DND-41 (cell line): Measurements from ENCODE around the gene SLC4A9.

Source experiments
- ATAC-seq: fragments of 200-7000 bp; cut with Tn5 transposase; 3 replicates; pipeline ENCODE4 v1.9.1; 2021; ENCODE audit warnings: low read depth; ENCODE audit not compliant: insufficient read depth
- DNase-seq: peaks from one replicate; pipeline ENCODE4 v3.0.0-alpha.2; 2020
- H2AFZ ChIP-seq: 2 replicates; pipeline ENCODE4 v1.6.0; 2012; ENCODE audit warnings: low read depth, low read length
- H3K27ac ChIP-seq: 2 replicates; pipeline ENCODE4 v1.5.1; 2012; ENCODE audit warnings: low read length, inconsistent platforms
- H3K27me3 ChIP-seq: fragments of 200-600 bp; sonication (generic); 2 replicates; pipeline ENCODE4 v1.6.0; 2012; ENCODE audit warnings: low read length, mild to moderate bottlenecking, inconsistent platforms; ENCODE audit not compliant: insufficient read depth, poor library complexity
- H3K36me3 ChIP-seq: 2 replicates; pipeline ENCODE4 v1.5.1; 2012; ENCODE audit warnings: low read length, inconsistent platforms; ENCODE audit not compliant: insufficient read depth
- H3K4me1 ChIP-seq: 2 replicates; pipeline ENCODE4 v1.5.1; 2012; ENCODE audit warnings: mild to moderate bottlenecking, low read length; ENCODE audit not compliant: insufficient read depth
- H3K4me2 ChIP-seq: 2 replicates; pipeline ENCODE4 v1.6.0; 2012; ENCODE audit warnings: mild to moderate bottlenecking, moderate library complexity, low read length, inconsistent platforms; ENCODE audit not compliant: insufficient read depth
- H3K4me3 ChIP-seq, 2 experiments: fragments of 200-600 bp in 1 of 2; shearing (Covaris generic) in 1 of 2; 2 replicates each; pipeline ENCODE4 v1.5.1; 2012 to 2016; ENCODE audit warnings: inconsistent platforms in 2 of 2, low read length in 2 of 2, mild to moderate bottlenecking in 2 of 2, low read depth in 1 of 2, moderate library complexity in 1 of 2
- H3K79me2 ChIP-seq: 2 replicates; pipeline ENCODE4 v1.6.0; 2012; ENCODE audit warnings: low read length, inconsistent platforms; ENCODE audit not compliant: insufficient read depth
- H3K9ac ChIP-seq: 2 replicates; pipeline ENCODE4 v1.6.0; 2012; ENCODE audit warnings: low read depth, mild to moderate bottlenecking, inconsistent platforms, low read length, moderate library complexity
- H3K9me3 ChIP-seq: 2 replicates; pipeline ENCODE4 v1.5.1; 2012; ENCODE audit warnings: low read length, moderate library complexity, mild to moderate bottlenecking, inconsistent platforms; ENCODE audit not compliant: insufficient read depth, severe bottlenecking
- H4K20me1 ChIP-seq: 2 replicates; pipeline ENCODE4 v1.6.0; 2012; ENCODE audit warnings: low read length; ENCODE audit not compliant: insufficient read depth
- CTCF ChIP-seq: IDR thresholded peaks from 2 replicates; pipeline ENCODE4 v1.5.1; 2012; ENCODE audit warnings: borderline replicate concordance, low read length, moderate library complexity, mild to moderate bottlenecking; ENCODE audit not compliant: poor library complexity, severe bottlenecking; ENCODE audit errors: extremely low read depth
- EZH2 ChIP-seq: IDR thresholded peaks from 3 replicates; pipeline ENCODE4 v1.6.1; 2012; ENCODE audit warnings: borderline replicate concordance, low read depth, mild to moderate bottlenecking, moderate library complexity, low read length, inconsistent platforms; ENCODE audit not compliant: severe bottlenecking

SLC4A9 gene

GRCh38 chr5:140318792-140319191, 41.2 kb upstream of the SLC4A9 start:
- H3K27ac ChIP-seq, result no peak overlapping the region
- H3K4me1 ChIP-seq, result no peaks in the 10 kb centered on the region
- no peaks in the 10 kb centered on the region for H3K36me3 ChIP-seq
- ATAC-seq (no peak), DNase-seq (no peak)
- H3K9ac ChIP-seq, result no peak overlapping the region
- H3K9me3 ChIP-seq, result no peaks in the 10 kb centered on the region
- no peaks in the 10 kb centered on the region for H3K27me3 ChIP-seq
- H3K4me2 ChIP-seq, result no peak overlapping the region
- no peaks in the 10 kb centered on the region for H3K79me2 ChIP-seq
- no peak for TF ChIP-seq EZH2
- TF ChIP-seq CTCF, result no peak
- H3K4me3 ChIP-seq, result no peak overlapping the region
- H4K20me1 ChIP-seq, result no peaks in the 10 kb centered on the region
- H2AFZ ChIP-seq, result no peak overlapping the region

DNA sequence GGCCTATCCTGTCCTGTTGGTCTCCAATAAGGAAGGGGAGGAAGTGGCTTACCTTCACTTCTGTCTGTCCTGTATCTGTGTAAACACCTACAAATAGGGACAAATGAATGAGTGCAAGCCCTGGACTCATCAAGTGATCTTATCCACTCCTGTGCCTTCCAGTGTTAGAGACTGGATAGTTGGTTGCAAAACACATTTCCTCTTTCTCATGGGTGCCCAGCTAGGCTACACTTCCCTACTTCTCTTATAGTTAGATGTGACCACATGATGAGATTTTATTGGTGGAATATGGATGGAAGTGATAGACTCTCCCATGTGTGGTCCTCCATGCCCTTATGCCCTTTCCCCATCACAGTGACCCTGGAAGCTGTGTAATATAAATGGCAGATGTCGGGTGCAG, 40.2 kb upstream of the SLC4A9 start:
- H3K4me2 ChIP-seq, result no peak overlapping the region
- no peak overlapping the region for H3K27ac ChIP-seq
- H3K9ac ChIP-seq, result no peak overlapping the region
- DNase-seq (no peak), ATAC-seq (no peak)
- H3K36me3 ChIP-seq, result no peaks in the 10 kb centered on the region
- H3K79me2 ChIP-seq, result no peaks in the 10 kb centered on the region
- no peak overlapping the region for H2AFZ ChIP-seq
- no peaks in the 10 kb centered on the region for H3K9me3 ChIP-seq
- no peaks in the 10 kb centered on the region for H4K20me1 ChIP-seq
- no peak overlapping the region for H3K4me3 ChIP-seq
- H3K4me1 ChIP-seq, result no peaks in the 10 kb centered on the region
- no peak for TF ChIP-seq EZH2
- TF ChIP-seq CTCF, result no peak
- H3K27me3 ChIP-seq, result no peaks in the 10 kb centered on the region

GRCh38 chr5:140321796-140322195, 38.2 kb upstream of the SLC4A9 start:
- TF ChIP-seq EZH2 (no peak), CTCF (no peak)
- Histone ChIP-seq H4K20me1 (no peaks in the 10 kb centered on the region), H3K79me2 (no peaks in the 10 kb centered on the region), H2AFZ (no peak overlapping the region), H3K4me2 (no peak overlapping the region), H3K9me3 (no peaks in the 10 kb centered on the region), H3K9ac (no peak overlapping the region), H3K36me3 (no peaks in the 10 kb centered on the region), H3K4me1 (no peaks in the 10 kb centered on the region), H3K27me3 (peaks cover 6% of the 10 kb centered on the region), H3K4me3 (no peak overlapping the region), H3K27ac (no peak overlapping the region)
- ATAC-seq (no peak), DNase-seq (no peak)
